Measurements from ENCODE around the gene ZNF598.

Gene ZNF598

DNA sequence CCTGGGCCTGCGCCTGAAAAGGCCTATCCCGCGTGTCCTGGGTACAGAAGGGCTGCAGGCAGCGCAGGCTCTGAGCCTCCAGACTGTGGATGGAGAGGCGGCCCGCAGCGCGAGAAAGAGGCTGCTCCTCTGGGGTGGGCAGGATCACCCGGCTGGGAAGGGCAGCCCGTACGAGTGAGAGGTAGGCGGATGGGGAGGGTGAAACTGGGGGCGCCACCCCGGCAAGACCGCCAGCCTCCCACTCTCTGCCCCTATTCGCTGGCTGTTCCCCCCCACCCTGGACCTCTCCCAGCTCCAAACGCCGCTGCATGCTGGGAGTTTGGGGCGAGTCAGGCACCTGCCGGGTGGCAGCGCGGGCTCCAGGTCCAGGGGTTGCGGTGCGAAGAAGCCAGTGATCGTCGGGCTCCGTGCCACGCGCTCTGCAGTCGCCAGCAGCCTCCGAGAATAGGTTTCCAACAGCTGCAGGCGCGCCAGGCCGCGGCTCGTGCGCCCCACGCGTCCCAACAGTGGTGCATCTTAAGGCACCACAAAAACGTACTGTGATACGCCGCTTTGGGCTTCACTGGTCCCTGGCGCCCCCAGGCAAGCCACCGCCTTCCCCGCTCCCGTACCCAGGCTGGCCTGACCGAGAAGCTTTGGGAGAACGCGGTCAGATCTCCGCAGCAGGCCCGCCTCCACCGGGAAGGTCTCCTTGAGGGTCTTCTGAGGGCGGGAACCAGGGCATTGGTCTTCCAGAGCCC, 29.4 kb downstream of the ZNF598 start:
- H3K27me3 ChIP-seq (ENCODE audit: control insufficient read depth, insufficient read depth, low read length, poor library complexity, severe bottlenecking): peaks cover 51% of the 10 kb centered on the region
- H3K4me1 ChIP-seq (ENCODE audit: control insufficient read depth, insufficient read depth, low read length): peaks cover 26% of the 10 kb centered on the region
- no peak overlapping the region for H3K4me3 ChIP-seq (ENCODE audit: insufficient read depth, low read depth, low read length)
- WGBS, 2 experiments: 20 to 22% methylated on average over 53 of the region's 53 CpGs
- H3K27ac ChIP-seq (ENCODE audit: insufficient read depth, low read depth, low read length, poor library complexity, severe bottlenecking): no peak overlapping the region
- H3K36me3 ChIP-seq (ENCODE audit: control insufficient read depth, insufficient read depth, low read length): peaks cover 17% of the 10 kb centered on the region
- H3K9me3 ChIP-seq (ENCODE audit: control insufficient read depth, low read length): no peaks in the 10 kb centered on the region

- Histone ChIP-seq H3K36me3 (ENCODE audit: control insufficient read depth, insufficient read depth, low read length) (peaks cover 25% of the 10 kb centered on the region), H3K27me3 (ENCODE audit: control insufficient read depth, insufficient read depth, low read length, poor library complexity, severe bottlenecking) (peaks cover 51% of the 10 kb centered on the region), H3K27ac (ENCODE audit: insufficient read depth, low read depth, low read length, poor library complexity, severe bottlenecking) (no peak overlapping the region), H3K4me3 (ENCODE audit: insufficient read depth, low read depth, low read length) (no peak overlapping the region), H3K4me1 (ENCODE audit: control insufficient read depth, insufficient read depth, low read length) (peaks cover 26% of the 10 kb centered on the region), H3K9me3 (ENCODE audit: control insufficient read depth, low read length) (no peaks in the 10 kb centered on the region)
- WGBS, 2 experiments: 11 to 13% methylated on average over 70 of the region's 70 CpGs
These were observed 30.2 kb downstream of the ZNF598 start for GRCh38 chr16:1979271-1980029.

DNA sequence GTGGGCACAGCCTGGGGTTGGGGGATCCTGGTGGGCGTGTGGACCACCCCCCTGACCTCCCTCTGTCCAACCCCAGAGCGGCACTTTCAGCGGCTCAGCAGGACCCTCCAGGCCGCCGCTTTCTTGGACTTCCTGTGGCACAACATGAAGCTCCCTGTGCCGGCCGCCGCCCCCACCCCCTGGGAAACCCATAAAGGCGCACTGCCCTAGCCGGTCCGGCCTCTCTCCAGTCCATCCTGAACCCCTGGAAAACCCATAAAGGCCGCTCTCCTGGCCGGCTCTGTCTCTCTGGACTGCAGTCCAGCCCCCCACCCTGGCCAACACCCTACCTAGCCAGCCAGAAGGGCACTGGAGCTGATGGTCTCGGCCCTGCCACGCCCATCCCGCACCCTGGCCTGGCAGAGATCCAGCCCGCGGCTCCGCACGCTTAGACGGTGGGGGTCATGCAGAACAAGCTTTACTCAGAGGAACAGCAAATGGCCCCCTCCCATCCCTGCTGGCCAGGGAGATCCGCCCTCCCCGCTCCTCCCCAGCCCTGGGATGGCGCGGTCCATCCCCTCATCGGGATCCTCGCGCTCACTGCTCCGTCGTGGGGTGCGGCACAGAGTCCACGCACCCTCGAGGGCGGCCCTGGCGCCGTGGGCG, 31.0 kb downstream of the ZNF598 start:
- Histone ChIP-seq H3K9me3 (ENCODE audit: control insufficient read depth, low read length) (no peaks in the 10 kb centered on the region), H3K27me3 (ENCODE audit: control insufficient read depth, insufficient read depth, low read length, poor library complexity, severe bottlenecking) (peaks cover 51% of the 10 kb centered on the region), H3K4me3 (ENCODE audit: insufficient read depth, low read depth, low read length) (no peak overlapping the region), H3K27ac (ENCODE audit: insufficient read depth, low read depth, low read length, poor library complexity, severe bottlenecking) (no peak overlapping the region), H3K36me3 (ENCODE audit: control insufficient read depth, insufficient read depth, low read length) (peaks cover 25% of the 10 kb centered on the region), H3K4me1 (ENCODE audit: control insufficient read depth, insufficient read depth, low read length) (peaks cover 26% of the 10 kb centered on the region)
- WGBS, 2 experiments: 79 to 82% methylated on average over 37 of the region's 37 CpGs

DNA sequence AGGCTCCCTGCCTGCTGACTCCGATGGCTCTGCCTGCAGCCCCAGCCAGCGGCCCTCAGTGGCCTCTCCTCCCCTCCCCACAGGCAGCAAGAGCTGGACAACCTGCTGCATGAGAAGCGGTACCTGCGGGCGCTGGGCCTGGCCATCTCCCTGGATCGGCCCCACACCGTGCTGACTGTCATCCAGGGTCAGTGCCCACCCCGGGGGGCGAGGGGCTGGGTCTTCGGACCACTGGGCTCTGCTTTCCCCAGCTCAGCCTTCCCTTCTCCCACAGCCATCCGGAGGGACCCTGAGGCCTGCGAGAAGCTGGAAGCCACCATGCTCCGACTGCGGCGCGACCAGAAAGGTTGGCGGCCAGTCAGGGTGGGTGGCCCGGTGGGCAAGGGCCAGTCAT, 31.7 kb downstream of the ZNF598 start:
- peaks cover 46% of the 10 kb centered on the region for H3K27me3 ChIP-seq (ENCODE audit: control insufficient read depth, insufficient read depth, low read length, poor library complexity, severe bottlenecking)

DNA sequence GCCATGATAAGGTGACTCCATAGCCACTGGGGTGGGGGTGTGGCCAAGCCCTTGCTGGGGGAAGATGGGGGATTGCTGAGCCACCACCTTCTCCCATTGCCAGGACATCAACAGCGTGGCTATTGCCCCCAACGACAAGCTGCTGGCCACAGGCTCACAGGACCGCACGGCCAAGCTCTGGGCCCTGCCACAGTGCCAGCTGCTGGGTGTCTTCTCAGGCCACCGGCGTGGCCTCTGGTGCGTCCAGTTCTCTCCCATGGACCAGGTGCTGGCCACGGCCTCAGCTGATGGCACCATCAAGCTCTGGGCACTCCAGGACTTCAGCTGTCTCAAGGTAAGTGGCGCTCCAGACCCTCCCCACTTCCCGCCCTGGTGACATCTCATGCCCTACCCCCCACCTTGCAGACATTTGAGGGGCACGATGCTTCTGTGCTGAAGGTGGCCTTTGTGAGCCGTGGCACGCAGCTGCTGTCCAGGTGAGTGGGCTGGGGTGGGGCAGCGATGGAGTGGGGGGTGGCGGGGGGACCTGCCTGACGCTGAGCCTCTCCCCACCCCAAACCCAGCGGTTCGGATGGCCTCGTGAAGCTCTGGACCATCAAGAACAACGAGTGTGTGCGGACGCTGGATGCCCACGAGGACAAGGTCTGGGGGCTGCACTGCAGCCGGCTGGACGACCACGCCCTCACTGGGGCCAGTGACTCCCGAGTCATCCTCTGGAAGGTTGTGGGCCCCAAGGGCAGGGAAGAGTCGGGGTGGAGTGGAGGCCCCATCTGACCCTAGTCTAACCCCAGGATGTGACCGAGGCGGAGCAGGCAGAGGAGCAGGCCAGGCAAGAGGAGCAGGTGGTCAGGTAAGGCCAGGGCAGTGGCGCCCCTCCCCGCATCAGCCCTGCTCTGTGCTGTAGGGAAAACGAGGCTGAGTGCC, 32.4 kb downstream of the ZNF598 start:
- Histone ChIP-seq H3K27ac (ENCODE audit: insufficient read depth, low read depth, low read length, poor library complexity, severe bottlenecking) (no peak overlapping the region), H3K36me3 (ENCODE audit: control insufficient read depth, insufficient read depth, low read length) (peaks cover 25% of the 10 kb centered on the region), H3K4me1 (ENCODE audit: control insufficient read depth, insufficient read depth, low read length) (peaks cover 21% of the 10 kb centered on the region), H3K27me3 (ENCODE audit: control insufficient read depth, insufficient read depth, low read length, poor library complexity, severe bottlenecking) (peaks cover 40% of the 10 kb centered on the region), H3K4me3 (ENCODE audit: insufficient read depth, low read depth, low read length) (no peak overlapping the region), H3K9me3 (ENCODE audit: control insufficient read depth, low read length) (no peaks in the 10 kb centered on the region)
- WGBS, 2 experiments: 95 to 97% methylated on average over 33 of the region's 33 CpGs

More for the DNA sequence above, 31.7 kb downstream of the ZNF598 start:
- Histone ChIP-seq H3K4me1 (ENCODE audit: control insufficient read depth, insufficient read depth, low read length) (peaks cover 23% of the 10 kb centered on the region), H3K9me3 (ENCODE audit: control insufficient read depth, low read length) (no peaks in the 10 kb centered on the region), H3K4me3 (ENCODE audit: insufficient read depth, low read depth, low read length) (no peak overlapping the region), H3K27ac (ENCODE audit: insufficient read depth, low read depth, low read length, poor library complexity, severe bottlenecking) (no peak overlapping the region), H3K36me3 (ENCODE audit: control insufficient read depth, insufficient read depth, low read length) (peaks cover 25% of the 10 kb centered on the region)
- 95 to 97% methylated on average over 18 of the region's 18 CpGs for WGBS, 2 experiments

DNA sequence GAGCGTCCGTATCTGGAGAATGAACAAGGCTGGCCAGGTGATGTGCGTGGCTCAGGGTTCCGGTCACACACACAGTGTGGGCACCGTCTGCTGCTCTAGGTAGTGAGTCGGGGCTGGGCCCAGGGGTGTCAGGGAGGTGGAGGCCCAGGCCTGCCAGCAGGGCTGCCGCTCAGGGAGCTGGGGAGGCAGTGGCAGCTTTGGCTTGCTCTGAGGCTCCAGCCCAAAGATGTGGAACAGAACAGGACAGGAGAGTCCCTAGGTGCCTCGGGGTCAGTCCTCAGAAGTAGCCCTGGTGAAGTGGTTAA, 33.5 kb downstream of the ZNF598 start:
- peaks cover 14% of the 10 kb centered on the region for H3K4me1 ChIP-seq (ENCODE audit: control insufficient read depth, insufficient read depth, low read length)
- peaks cover 25% of the 10 kb centered on the region for H3K36me3 ChIP-seq (ENCODE audit: control insufficient read depth, insufficient read depth, low read length)
- H3K4me3 ChIP-seq (ENCODE audit: insufficient read depth, low read depth, low read length): no peak overlapping the region
- no peak overlapping the region for H3K27ac ChIP-seq (ENCODE audit: insufficient read depth, low read depth, low read length, poor library complexity, severe bottlenecking)
- peaks cover 29% of the 10 kb centered on the region for H3K27me3 ChIP-seq (ENCODE audit: control insufficient read depth, insufficient read depth, low read length, poor library complexity, severe bottlenecking)
- no peaks in the 10 kb centered on the region for H3K9me3 ChIP-seq (ENCODE audit: control insufficient read depth, low read length)
- 97% methylated on average over 8 of the region's 8 CpGs for WGBS, 2 experiments

- H3K27me3 ChIP-seq (ENCODE audit: control insufficient read depth, insufficient read depth, low read length, poor library complexity, severe bottlenecking): peaks cover 24% of the 10 kb centered on the region
- H3K4me3 ChIP-seq (ENCODE audit: insufficient read depth, low read depth, low read length): no peak overlapping the region
- peaks cover 9% of the 10 kb centered on the region for H3K4me1 ChIP-seq (ENCODE audit: control insufficient read depth, insufficient read depth, low read length)
- H3K36me3 ChIP-seq (ENCODE audit: control insufficient read depth, insufficient read depth, low read length): peaks cover 25% of the 10 kb centered on the region
- H3K27ac ChIP-seq (ENCODE audit: insufficient read depth, low read depth, low read length, poor library complexity, severe bottlenecking): no peak overlapping the region
- WGBS, 2 experiments: 95 to 97% methylated on average over 33 of the region's 33 CpGs
- no peaks in the 10 kb centered on the region for H3K9me3 ChIP-seq (ENCODE audit: control insufficient read depth, low read length)
These were observed 34.0 kb downstream of the ZNF598 start for GRCh38 chr16:1975432-1976215.

DNA sequence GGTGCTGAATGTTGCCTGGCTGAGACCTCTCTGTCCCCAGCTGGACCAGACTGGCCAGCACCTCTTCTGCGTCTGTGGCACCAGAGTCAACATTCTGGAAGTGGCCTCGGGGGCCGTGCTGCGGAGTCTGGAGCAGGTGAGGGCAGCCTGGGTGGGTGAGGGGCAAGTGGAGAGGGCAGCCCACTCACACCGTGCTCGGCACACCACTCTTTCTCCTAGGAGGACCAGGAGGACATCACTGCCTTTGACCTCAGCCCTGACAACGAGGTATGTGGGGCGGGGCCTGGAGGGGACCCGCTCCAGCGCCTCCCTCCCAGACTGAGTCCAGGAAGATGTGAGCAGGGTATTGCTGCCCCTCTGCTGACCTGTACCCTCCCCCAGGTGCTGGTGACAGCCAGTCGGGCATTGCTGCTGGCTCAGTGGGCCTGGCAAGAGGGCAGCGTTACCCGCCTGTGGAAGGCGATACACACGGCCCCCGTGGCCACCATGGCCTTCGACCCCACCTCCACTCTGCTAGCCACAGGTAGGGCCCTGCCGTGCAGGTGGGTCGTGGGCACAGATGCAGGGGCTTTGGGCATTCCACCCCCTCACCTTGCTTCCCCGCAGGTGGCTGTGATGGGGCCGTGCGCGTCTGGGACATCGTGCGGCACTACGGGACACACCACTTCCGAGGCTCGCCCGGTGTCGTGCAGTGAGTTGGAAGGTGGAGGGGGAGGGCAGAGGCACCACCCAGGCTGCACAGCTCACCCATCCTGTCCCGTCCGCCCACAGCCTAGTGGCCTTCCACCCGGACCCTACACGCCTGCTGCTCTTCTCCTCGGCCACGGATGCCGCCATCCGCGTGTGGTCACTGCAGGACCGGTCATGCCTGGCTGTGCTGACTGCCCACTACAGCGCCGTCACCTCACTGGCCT, 35.2 kb downstream of the ZNF598 start:
- Histone ChIP-seq H3K36me3 (ENCODE audit: control insufficient read depth, insufficient read depth, low read length) (peaks cover 25% of the 10 kb centered on the region), H3K27ac (ENCODE audit: insufficient read depth, low read depth, low read length, poor library complexity, severe bottlenecking) (no peak overlapping the region), H3K4me1 (ENCODE audit: control insufficient read depth, insufficient read depth, low read length) (peaks cover 7% of the 10 kb centered on the region), H3K4me3 (ENCODE audit: insufficient read depth, low read depth, low read length) (no peak overlapping the region), H3K9me3 (ENCODE audit: control insufficient read depth, low read length) (no peaks in the 10 kb centered on the region), H3K27me3 (ENCODE audit: control insufficient read depth, insufficient read depth, low read length, poor library complexity, severe bottlenecking) (peaks cover 12% of the 10 kb centered on the region)
- WGBS, 2 experiments: 95 to 96% methylated on average over 42 of the region's 42 CpGs
